Prostate gland (tissue), 2 donors: ENCODE measurements around the gene VSIG10.

Experiments used
- POLR2A ChIP-seq: fragments of 450-650 bp; IDR thresholded peaks from one replicate; pipeline ENCODE4 v1.6.1; 2016; ENCODE audit warnings: antibody characterized with exemption, mild to moderate bottlenecking
- POLR2AphosphoS5 ChIP-seq: sonication (generic); formaldehyde crosslinking; IDR thresholded peaks from one replicate; pipeline ENCODE4 v1.6.1; 2017; ENCODE audit warnings: antibody characterized with exemption
- TF ChIP-seq, protein P1 (sequence below), 4 experiments: fragments of 200-600 bp in 2 of 4; fragments of 450-650 bp in 2 of 4; sonication (generic) in 2 of 4; IDR thresholded peaks; 1 replicate in 3 of 4; 2 replicates in 1 of 4; pipeline ENCODE4 v1.5.1; 2016 to 2019; ENCODE audit warnings: antibody characterized with exemption in 4 of 4, mild to moderate bottlenecking in 2 of 4, moderate library complexity in 2 of 4

DNA sequence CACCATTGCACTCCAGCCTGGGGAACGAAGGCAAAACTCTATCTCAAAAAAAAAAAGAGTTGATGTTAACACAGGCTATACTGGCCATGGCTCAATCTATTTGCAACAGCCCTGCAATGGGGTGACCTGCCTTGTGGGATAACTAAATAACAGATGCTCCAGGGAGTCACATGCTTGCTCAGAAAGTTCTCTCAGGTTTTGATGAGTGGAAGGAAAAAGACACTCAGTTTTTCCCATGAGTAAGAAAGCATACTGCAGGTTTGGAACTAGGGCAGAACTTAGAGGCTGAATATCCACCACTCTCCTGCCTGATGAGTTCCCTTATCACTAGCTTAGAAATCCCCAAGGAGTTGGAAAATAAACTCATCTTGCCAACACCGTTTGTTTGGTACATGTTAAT lies 59.7 kb downstream of the VSIG10 start:
- TF ChIP-seq, protein P1, sequence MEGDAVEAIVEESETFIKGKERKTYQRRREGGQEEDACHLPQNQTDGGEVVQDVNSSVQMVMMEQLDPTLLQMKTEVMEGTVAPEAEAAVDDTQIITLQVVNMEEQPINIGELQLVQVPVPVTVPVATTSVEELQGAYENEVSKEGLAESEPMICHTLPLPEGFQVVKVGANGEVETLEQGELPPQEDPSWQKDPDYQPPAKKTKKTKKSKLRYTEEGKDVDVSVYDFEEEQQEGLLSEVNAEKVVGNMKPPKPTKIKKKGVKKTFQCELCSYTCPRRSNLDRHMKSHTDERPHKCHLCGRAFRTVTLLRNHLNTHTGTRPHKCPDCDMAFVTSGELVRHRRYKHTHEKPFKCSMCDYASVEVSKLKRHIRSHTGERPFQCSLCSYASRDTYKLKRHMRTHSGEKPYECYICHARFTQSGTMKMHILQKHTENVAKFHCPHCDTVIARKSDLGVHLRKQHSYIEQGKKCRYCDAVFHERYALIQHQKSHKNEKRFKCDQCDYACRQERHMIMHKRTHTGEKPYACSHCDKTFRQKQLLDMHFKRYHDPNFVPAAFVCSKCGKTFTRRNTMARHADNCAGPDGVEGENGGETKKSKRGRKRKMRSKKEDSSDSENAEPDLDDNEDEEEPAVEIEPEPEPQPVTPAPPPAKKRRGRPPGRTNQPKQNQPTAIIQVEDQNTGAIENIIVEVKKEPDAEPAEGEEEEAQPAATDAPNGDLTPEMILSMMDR (IDR thresholded peaks at IDR 0.05), result no peak
- TF ChIP-seq POLR2A, result no peak
- TF ChIP-seq POLR2AphosphoS5, result no peak
